ENCODE data around the gene ONECUT1.

- TF ChIP-seq CTCF (IDR thresholded peaks at IDR 0.05): no peak
- no peak for TF ChIP-seq POLR2A (IDR thresholded peaks at IDR 0.05)
Observed at GRCh38 chr15:52787123-52787503, 3.0 kb downstream of the ONECUT1 start.
